Cerebellar nuclear complex (tissue), 1 donor: ENCODE data around the gene CIROP.

Experiments
- DNase-seq, 2 experiments: peaks; one replicate each; lab custom pipeline; 2025; lab: John Stamatoyannopoulos, UW

CIROP gene

GRCh38 chr14:23131482-23131881, 26.7 kb upstream of the CIROP start:
- no peak for DNase-seq

DNA sequence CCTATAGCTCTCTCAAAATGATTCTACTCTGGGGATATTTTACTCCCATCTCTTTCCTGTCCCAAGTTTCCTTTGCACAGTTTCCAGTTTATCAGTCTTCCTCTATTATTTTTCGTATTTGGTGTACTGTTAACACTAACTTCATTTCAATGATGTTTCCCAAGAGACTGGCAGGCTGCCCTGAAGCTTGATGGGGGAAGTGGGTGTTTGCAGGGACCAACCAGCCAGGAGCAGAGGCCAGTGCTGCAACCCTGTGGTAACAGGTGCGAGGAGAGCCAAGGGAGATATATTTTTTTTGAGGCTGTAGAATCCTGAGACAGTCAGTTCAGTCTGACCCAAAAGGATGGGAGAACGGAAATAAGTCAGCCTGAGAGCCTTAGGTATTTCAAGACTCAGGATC, 26.1 kb upstream of the CIROP start:
- no peak for DNase-seq

DNA sequence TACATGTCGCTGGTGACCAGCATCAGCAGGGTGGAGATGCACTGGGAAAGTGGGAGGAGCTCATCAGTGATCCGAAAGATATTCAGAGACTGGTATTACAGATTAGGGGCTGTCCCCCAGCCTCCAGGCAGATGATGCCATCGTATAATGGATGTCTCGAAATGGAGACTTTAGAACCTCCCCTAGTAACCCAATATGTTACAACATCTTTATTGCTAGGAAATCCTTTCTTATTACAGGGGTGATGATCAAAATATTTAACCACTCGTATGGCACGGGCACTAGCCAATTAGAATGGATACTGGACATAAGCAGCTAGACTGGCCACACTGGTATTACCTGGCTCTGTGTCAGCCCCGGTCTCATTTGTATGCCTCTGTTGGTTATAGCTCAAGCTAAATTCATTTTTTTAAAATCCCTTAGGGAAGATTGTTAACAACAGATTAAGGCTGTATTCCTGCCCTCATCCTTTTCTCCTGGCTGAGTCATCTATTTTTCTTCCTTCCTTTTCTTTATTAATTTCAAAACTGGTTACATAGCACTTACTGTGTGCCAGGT, 25.0 kb upstream of the CIROP start:
- DNase-seq = no peak

- no peak for DNase-seq
These were observed 24.4 kb upstream of the CIROP start for GRCh38 chr14:23128969-23129758.

GRCh38 chr14:23127861-23128260, 23.1 kb upstream of the CIROP start:
- no peak for DNase-seq

GRCh38 chr14:23126548-23127278, 21.9 kb upstream of the CIROP start:
- DNase-seq = no peak

GRCh38 chr14:23125933-23126524, 21.2 kb upstream of the CIROP start:
- DNase-seq = no peak

DNA sequence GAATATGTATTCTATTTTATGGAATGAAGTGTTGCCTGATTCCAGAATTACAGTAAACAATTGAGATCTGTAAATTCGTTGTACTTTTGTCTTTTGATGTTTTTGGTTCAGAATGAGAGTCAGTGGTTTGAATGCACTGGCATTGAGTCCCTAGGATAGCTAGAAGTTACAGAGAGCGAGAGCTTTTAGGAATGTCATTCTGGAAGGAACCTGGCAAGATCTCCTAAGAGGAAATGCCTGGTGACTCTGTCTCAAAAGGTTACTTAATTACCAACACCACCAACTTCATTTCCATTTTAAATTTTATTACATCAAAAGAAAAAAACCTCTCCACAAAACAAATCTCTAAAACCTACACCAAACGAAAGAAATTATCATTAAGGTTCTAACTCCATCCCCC, 20.2 kb upstream of the CIROP start:
- DNase-seq = no peak

GRCh38 chr14:23124337-23124954, 19.7 kb upstream of the CIROP start:
- no peak for DNase-seq

GRCh38 chr14:23123419-23123818, 18.6 kb upstream of the CIROP start:
- DNase-seq = no peak

DNA sequence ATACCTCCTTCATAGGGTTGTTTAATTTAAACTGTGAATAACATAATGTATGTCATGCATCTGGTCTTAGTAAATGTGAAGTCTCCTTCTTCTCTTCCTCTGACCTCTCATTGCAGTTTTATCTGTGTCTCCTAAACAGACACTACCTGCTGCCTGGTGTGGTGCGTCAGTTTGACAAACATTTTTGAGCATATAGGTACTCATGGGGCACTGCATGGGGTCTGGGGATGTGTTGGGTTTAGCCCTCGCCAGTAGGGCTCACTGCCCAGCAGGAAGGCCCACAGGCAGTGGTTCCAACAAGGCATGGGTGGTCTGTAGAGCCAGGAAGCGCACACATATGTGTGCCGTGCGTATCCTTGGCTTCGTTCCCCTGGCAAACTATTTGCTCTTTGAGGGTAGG, 17.3 kb upstream of the CIROP start:
- DNase-seq = no peak

DNA sequence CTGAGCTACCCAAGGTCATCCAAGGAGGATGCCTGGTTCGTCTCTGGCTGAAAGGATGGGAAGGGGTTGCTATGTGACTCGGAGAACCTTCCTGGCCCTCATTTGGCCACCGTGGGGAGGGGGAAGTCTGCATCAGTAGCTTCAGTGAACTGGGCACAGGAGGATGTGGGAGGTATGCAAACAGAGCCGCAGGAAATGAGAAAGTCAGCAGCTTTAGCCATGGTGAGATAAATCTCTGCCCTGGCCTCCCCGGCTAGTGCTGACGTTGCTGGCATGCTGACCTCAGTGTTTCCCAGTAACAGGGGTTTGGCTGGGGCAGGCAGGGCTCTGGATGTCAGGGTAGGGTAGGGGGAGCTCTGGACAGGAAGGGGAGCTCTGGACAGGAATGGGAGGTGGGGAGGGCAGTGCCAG, 16.6 kb upstream of the CIROP start:
- no peak for DNase-seq

GRCh38 chr14:23120541-23121251, 15.9 kb upstream of the CIROP start:
- peak; percentile 10 to 68 for DNase-seq

DNA sequence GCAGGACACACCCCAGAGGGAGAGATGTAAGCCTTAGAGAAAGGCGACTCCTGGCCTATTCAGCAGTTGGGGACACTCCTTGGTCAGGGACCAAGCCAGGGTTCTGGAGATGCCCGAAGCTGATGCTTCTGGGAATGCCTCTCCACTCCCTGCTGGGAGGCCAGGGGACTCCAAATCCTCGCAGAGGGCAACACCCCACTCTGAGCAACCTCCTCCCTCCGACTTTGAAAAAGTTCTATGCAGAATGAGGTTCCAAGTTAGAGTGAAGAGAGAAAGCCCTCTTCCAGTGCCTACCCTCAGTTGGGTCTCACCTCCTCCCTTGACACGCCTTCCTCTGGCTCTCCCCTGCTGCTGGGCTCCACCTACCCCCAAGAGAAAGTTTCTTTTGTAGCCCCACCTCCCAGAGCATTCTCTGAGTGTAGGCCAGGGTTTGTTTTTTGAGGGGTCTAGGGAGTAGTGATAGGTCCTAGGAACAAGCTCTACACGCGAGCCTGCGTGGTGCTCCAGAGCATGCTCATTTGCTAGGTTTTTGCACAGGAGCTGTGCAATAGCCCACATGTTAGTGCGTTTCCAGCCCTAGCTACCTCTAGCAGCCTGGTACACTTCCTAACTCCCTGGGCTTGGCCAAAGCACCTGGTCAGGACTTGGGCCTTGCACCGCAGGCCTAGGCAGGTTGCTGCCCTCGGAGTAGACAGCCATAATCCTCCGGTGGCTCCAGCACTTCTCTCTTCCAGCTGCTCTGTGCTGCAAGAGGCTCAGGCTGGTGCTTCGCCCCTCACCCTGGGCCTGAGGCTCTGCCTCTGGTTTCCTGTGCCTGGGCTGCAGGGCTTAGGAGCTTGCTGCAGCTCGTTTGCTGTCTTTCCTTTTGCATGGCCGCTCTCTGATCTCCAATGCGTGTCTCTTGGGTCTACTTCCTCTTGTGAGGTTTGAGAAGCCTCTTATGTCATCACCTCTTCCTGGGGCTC, 14.9 kb upstream of the CIROP start:
- no peak for DNase-seq

DNA sequence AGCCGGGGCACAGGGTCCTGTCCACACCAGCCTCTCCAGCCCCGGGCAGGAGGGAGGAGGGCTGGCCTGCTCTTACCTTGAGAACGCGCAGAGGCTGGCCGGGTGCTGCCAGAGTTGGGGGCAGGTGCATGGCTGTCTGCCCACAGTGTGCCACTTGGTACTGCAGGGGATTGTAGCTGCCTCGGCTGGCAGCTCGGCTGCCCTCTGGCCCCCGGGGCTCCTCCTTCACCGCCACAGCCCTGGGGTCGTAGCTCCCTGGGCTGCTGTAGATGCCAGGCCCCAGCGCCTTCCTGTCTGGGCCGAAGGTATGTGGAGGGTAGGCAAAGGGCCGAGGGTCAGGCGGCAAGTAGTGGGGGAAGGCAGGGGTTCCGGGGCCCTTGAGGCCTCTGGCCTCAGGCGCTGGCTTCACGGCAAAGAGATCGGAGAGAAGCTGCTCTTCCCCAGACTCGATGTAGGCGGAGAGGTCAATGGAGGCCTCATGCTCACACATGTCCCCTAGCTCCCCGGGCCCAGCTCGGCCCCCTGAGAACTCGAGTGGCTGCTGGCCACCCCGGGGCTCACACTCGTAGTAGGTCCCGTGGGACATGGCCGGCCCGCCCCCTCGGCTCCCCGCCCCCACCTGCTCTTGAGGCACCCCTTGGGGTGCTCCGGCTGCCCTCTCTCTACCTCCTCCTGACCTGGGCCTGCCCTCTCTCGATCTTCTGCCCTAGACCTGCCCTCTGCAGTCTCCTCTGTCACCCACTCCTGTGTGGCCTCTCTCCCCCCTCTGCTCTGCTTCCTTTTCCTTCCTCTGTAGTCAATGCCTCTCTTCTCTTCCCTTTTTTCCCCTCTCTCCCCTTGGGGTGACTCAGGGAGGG, 13.9 kb upstream of the CIROP start, which contains the start of gene CEBPE:
Gene CEBPE (minus strand): TSS at position 750 of the 857 bp plus-strand sequence. CDS start 164 bp downstream, at position 586.
- no peak for DNase-seq

- no peak for DNase-seq
These were observed 12.7 kb upstream of the CIROP start for GRCh38 chr14:23117371-23118020.

DNA sequence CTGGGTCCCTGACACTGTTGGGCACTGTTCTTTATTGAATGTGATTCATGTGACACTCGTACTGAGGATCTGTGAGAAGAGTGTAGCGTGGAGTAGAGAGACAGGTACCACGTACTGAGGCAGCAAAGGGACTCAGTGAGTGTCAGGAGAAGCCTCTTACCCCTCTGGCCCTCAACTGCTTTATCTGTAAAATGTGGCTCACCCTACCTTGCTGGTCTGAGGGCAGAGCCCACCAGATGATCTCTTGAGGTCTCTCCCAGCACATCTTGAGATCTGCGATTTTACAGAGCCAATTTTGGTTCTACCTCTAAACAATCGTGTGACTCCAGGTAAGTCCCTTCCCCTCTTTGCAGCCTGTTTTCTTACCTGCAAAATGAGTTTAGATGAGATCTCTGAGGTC, 11.1 kb upstream of the CIROP start:
- no peak for DNase-seq

DNA sequence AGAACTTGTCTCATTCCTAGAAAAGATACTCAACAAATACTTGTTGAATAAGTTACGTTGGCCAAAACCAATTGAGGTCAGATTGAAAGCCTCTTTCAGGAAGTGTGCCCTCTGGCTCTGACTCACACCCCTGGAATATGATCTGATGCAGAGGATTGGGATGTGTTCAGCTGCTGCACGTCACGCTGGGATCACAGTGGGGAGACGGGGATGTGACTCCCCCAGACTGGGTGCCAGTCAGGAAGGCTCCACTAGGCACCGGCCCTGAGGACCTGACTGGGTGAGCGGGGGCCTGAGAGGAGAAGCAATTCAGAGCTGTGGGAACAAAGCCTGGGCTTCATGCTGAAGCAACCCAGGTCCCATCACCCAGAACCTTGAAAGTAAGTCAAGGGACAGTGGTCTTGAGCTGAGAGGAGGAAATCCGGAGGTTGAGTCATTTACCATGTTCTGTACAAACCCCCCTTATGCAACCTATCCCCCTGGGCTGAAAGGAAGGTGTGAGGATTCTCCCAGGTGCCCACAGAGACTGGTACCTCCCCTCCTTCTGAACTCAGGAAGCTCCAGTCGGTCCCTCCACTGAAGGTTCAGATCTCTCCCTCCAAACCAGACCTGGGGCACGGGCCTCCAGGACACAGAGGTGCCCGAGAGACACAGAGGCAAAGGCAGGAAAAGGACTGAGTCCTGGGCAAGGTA, 10.4 kb upstream of the CIROP start:
- DNase-seq = no peak
